Activated T-cell treated with anti-CD3 and anti-CD28 coated beads, Interleukin-2, amount 50 U/mL, for 24 hours (primary cell): ENCODE measurements around the gene KIF13A.

Experiments used
- DNase-seq: peaks from one replicate; pipeline ENCODE4 v3.0.0-alpha.2; 2020
- H3K27ac Mint-ChIP-seq: 2 replicates; pipeline ENCODE4 v1.8.0; 2020; ENCODE audit warnings: mild to moderate bottlenecking, mixed read lengths
- H3K27me3 Mint-ChIP-seq: 2 replicates; pipeline ENCODE4 v1.8.0; 2020; ENCODE audit warnings: mixed read lengths
- H3K36me3 Mint-ChIP-seq: 2 replicates; pipeline ENCODE4 v1.8.0; 2020; ENCODE audit warnings: low read depth, mixed read lengths
- H3K4me1 Mint-ChIP-seq: 2 replicates; pipeline ENCODE4 v1.8.0; 2020; ENCODE audit warnings: low read depth, mixed read lengths
- H3K4me3 Mint-ChIP-seq: 2 replicates; pipeline ENCODE4 v1.8.0; 2020; ENCODE audit warnings: mild to moderate bottlenecking, moderate library complexity, mixed read lengths
- H3K9me3 Mint-ChIP-seq: 2 replicates; pipeline ENCODE4 v1.8.0; 2020; ENCODE audit warnings: mixed read lengths

The KIF13A gene

GRCh38 chr6:17714879-17715851 lies 272.3 kb downstream of the KIF13A start:
- Mint-ChIP-seq H3K27me3 (no peaks in the 10 kb centered on the region), H3K4me3 (peak overlapping the region; percentile 9), H3K27ac (peak overlapping the region; percentile 84), H3K36me3 (peaks cover 3% of the 10 kb centered on the region), H3K4me1 (peaks cover 15% of the 10 kb centered on the region), H3K9me3 (no peaks in the 10 kb centered on the region)
- DNase-seq, result peak; percentile 38

- Mint-ChIP-seq H3K27ac (no peak overlapping the region), H3K4me3 (no peak overlapping the region), H3K4me1 (peaks cover 15% of the 10 kb centered on the region), H3K27me3 (no peaks in the 10 kb centered on the region), H3K9me3 (no peaks in the 10 kb centered on the region), H3K36me3 (peaks cover 8% of the 10 kb centered on the region)
- DNase-seq, result no peak
Observed at GRCh38 chr6:17714177-17714576, 273.3 kb downstream of the KIF13A start.

GRCh38 chr6:17712576-17712975 lies 274.9 kb downstream of the KIF13A start:
- no peak overlapping the region for H3K27ac Mint-ChIP-seq
- H3K4me3 Mint-ChIP-seq, result no peak overlapping the region
- peaks cover 17% of the 10 kb centered on the region for H3K4me1 Mint-ChIP-seq
- H3K36me3 Mint-ChIP-seq, result peaks cover 22% of the 10 kb centered on the region
- no peaks in the 10 kb centered on the region for H3K9me3 Mint-ChIP-seq
- DNase-seq, result no peak
- no peaks in the 10 kb centered on the region for H3K27me3 Mint-ChIP-seq

GRCh38 chr6:17710331-17710730 lies 277.1 kb downstream of the KIF13A start:
- no peak overlapping the region for H3K27ac Mint-ChIP-seq
- no peak overlapping the region for H3K4me3 Mint-ChIP-seq
- no peak for DNase-seq
- H3K9me3 Mint-ChIP-seq, result no peaks in the 10 kb centered on the region
- H3K27me3 Mint-ChIP-seq, result no peaks in the 10 kb centered on the region
- peaks cover 40% of the 10 kb centered on the region for H3K36me3 Mint-ChIP-seq
- peaks cover 23% of the 10 kb centered on the region for H3K4me1 Mint-ChIP-seq

- peaks cover 49% of the 10 kb centered on the region for H3K36me3 Mint-ChIP-seq
- no peak overlapping the region for H3K27ac Mint-ChIP-seq
- no peaks in the 10 kb centered on the region for H3K9me3 Mint-ChIP-seq
- H3K27me3 Mint-ChIP-seq, result no peaks in the 10 kb centered on the region
- H3K4me1 Mint-ChIP-seq, result peaks cover 16% of the 10 kb centered on the region
- no peak for DNase-seq
- no peak overlapping the region for H3K4me3 Mint-ChIP-seq
Observed at GRCh38 chr6:17709476-17709875, 278.0 kb downstream of the KIF13A start.
